ENCODE results near the gene LOXL1.

Gene LOXL1

DNA sequence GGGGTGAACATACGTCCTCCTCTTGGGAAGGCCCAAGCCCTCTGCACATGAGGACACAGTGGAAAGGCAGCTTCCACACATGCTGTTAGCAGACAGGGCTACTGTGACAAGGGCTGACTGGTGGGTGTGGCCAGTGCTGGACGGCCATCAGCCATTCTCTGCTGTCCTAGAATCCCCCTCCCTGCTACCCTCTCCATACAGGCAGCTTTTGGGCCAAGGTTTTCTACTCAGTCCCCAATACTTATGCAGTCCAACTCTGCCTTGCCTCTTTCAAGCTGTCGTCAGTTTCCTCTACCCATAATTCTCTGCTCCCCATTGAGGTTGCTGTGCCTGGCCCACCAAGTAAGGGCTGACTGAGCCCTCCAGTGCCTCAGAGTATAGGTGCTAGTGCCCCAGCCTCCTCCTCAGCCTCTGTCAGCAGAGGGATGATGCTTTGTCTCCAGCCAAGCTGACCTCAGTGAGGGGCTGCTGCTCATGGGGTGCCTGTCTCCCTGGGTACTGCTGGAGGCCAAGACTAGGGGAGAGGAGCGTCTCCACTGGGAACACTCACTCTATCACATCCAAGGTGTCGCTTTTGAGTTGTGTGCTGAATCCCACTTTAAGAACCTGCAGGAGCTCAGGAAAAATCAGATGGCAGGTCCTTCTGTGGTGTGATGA lies 2.8 kb downstream of the LOXL1 start:
- Histone ChIP-seq H3K36me3 (ENCODE audit: low read depth) (no peaks in the 10 kb centered on the region), H3K27me3 (ENCODE audit: insufficient read depth, poor library complexity, severe bottlenecking) (no peaks in the 10 kb centered on the region), H3K4me1 (ENCODE audit: insufficient read depth, poor library complexity, severe bottlenecking) (peaks cover 11% of the 10 kb centered on the region), H3K27ac (ENCODE audit: poor library complexity, severe bottlenecking) (no peak overlapping the region), H3K9me3 (ENCODE audit: severe bottlenecking) (no peaks in the 10 kb centered on the region), H3K4me3 (ENCODE audit: severe bottlenecking) (no peak overlapping the region)
- TF ChIP-seq, protein P1, sequence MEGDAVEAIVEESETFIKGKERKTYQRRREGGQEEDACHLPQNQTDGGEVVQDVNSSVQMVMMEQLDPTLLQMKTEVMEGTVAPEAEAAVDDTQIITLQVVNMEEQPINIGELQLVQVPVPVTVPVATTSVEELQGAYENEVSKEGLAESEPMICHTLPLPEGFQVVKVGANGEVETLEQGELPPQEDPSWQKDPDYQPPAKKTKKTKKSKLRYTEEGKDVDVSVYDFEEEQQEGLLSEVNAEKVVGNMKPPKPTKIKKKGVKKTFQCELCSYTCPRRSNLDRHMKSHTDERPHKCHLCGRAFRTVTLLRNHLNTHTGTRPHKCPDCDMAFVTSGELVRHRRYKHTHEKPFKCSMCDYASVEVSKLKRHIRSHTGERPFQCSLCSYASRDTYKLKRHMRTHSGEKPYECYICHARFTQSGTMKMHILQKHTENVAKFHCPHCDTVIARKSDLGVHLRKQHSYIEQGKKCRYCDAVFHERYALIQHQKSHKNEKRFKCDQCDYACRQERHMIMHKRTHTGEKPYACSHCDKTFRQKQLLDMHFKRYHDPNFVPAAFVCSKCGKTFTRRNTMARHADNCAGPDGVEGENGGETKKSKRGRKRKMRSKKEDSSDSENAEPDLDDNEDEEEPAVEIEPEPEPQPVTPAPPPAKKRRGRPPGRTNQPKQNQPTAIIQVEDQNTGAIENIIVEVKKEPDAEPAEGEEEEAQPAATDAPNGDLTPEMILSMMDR (IDR thresholded peaks at IDR 0.05; ENCODE audit: poor library complexity, severe bottlenecking) = no peak
- no peak for DNase-seq (ENCODE audit: low spot score)
- ATAC-seq (ENCODE audit: low read depth) = no peak

GRCh38 chr15:73930371-73930770 lies 4.1 kb downstream of the LOXL1 start:
- TF ChIP-seq, protein P1 (IDR thresholded peaks at IDR 0.05; ENCODE audit: poor library complexity, severe bottlenecking) = no peak
- Histone ChIP-seq H3K27me3 (ENCODE audit: insufficient read depth, poor library complexity, severe bottlenecking) (no peaks in the 10 kb centered on the region), H3K4me3 (ENCODE audit: severe bottlenecking) (no peak overlapping the region), H3K9me3 (ENCODE audit: severe bottlenecking) (no peaks in the 10 kb centered on the region), H3K36me3 (ENCODE audit: low read depth) (no peaks in the 10 kb centered on the region), H3K4me1 (ENCODE audit: insufficient read depth, poor library complexity, severe bottlenecking) (peaks cover 4% of the 10 kb centered on the region), H3K27ac (ENCODE audit: poor library complexity, severe bottlenecking) (no peak overlapping the region)
- DNase-seq (ENCODE audit: low spot score) = no peak
- ATAC-seq (ENCODE audit: low read depth) = no peak

- TF ChIP-seq, protein P1 (IDR thresholded peaks at IDR 0.05; ENCODE audit: poor library complexity, severe bottlenecking) = no peak
- Histone ChIP-seq H3K4me3 (ENCODE audit: severe bottlenecking) (no peak overlapping the region), H3K4me1 (ENCODE audit: insufficient read depth, poor library complexity, severe bottlenecking) (peaks cover 7% of the 10 kb centered on the region), H3K9me3 (ENCODE audit: severe bottlenecking) (no peaks in the 10 kb centered on the region), H3K27me3 (ENCODE audit: insufficient read depth, poor library complexity, severe bottlenecking) (no peaks in the 10 kb centered on the region), H3K27ac (ENCODE audit: poor library complexity, severe bottlenecking) (no peak overlapping the region), H3K36me3 (ENCODE audit: low read depth) (no peaks in the 10 kb centered on the region)
- DNase-seq (ENCODE audit: low spot score) = no peak
- no peak for ATAC-seq (ENCODE audit: low read depth)
Observed at GRCh38 chr15:73930790-73931281, 4.6 kb downstream of the LOXL1 start.

DNA sequence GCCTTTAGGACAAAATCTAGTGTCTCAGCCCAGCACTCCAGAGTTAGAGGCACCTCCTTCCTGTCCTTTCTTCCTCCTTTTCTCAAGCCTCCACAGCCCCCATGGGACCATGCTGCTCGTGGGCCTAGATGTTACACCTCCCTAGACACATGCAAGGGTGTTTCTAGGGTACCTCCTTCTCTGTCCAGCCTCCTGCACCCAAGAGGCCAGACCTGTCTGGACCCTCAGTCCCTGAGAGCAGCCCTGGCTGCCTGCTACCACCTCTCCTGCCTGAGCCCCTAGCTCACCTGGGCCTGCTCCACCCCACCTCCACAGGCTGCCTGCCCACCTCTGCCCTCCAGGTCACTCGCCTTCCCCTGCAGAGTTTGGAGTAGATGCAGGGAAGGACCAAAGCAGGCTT lies 5.2 kb downstream of the LOXL1 start:
- Histone ChIP-seq H3K4me3 (ENCODE audit: severe bottlenecking) (no peak overlapping the region), H3K4me1 (ENCODE audit: insufficient read depth, poor library complexity, severe bottlenecking) (peaks cover 13% of the 10 kb centered on the region), H3K36me3 (ENCODE audit: low read depth) (no peaks in the 10 kb centered on the region), H3K9me3 (ENCODE audit: severe bottlenecking) (no peaks in the 10 kb centered on the region), H3K27ac (ENCODE audit: poor library complexity, severe bottlenecking) (no peak overlapping the region), H3K27me3 (ENCODE audit: insufficient read depth, poor library complexity, severe bottlenecking) (no peaks in the 10 kb centered on the region)
- TF ChIP-seq, protein P1 (IDR thresholded peaks at IDR 0.05; ENCODE audit: poor library complexity, severe bottlenecking) = no peak
- DNase-seq (ENCODE audit: low spot score) = no peak
- no peak for ATAC-seq (ENCODE audit: low read depth)

All from RWPE2 (cell line).